Mesodermal cell (in vitro differentiated cells): Measurements from ENCODE around the gene RHO.

Experiments
- H3K27ac ChIP-seq: 2 replicates; pipeline ENCODE4 v1.7.0; 2013; ENCODE audit warnings: mild to moderate bottlenecking, low read depth, low read length, moderate library complexity; ENCODE audit not compliant: severe bottlenecking
- H3K36me3 ChIP-seq: 2 replicates; pipeline ENCODE4 v1.7.1; 2013; ENCODE audit warnings: mild to moderate bottlenecking, low read length, moderate library complexity; ENCODE audit not compliant: control insufficient read depth, insufficient read depth
- H3K4me1 ChIP-seq: one replicate; pipeline ENCODE4 v1.7.1; 2013; ENCODE audit warnings: mild to moderate bottlenecking, low read length; ENCODE audit not compliant: insufficient read depth, control insufficient read depth, poor library complexity, severe bottlenecking
- H3K4me3 ChIP-seq: 2 replicates; pipeline ENCODE4 v1.7.0; 2013; ENCODE audit warnings: low read length, control low read depth, mild to moderate bottlenecking; ENCODE audit not compliant: insufficient read depth, poor library complexity, severe bottlenecking; ENCODE audit errors: extremely low read depth
- H3K9me3 ChIP-seq: 2 replicates; pipeline ENCODE4 v1.7.1; 2013; ENCODE audit warnings: mild to moderate bottlenecking, low read length, moderate library complexity; ENCODE audit not compliant: control insufficient read depth
- WGBS, 2 experiments: methylation state at CpG; one replicate each; pipeline ENCODE4 v1.1.5; 2013; ENCODE audit warnings: missing lambda C conversion rate in 2 of 2; ENCODE audit not compliant: insufficient coverage in 2 of 2; 5-methylcytosine and 5-hydroxymethylcytosine counted together

RHO gene

DNA sequence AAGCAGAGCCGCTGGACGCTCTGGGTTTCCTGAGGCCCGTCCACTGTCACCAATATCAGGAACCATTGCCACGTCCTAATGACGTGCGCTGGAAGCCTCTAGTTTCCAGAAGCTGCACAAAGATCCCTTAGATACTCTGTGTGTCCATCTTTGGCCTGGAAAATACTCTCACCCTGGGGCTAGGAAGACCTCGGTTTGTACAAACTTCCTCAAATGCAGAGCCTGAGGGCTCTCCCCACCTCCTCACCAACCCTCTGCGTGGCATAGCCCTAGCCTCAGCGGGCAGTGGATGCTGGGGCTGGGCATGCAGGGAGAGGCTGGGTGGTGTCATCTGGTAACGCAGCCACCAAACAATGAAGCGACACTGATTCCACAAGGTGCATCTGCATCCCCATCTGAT lies 3.3 kb downstream of the RHO start:
- no peak overlapping the region for H3K27ac ChIP-seq
- peaks cover 18% of the 10 kb centered on the region for H3K4me1 ChIP-seq
- no peaks in the 10 kb centered on the region for H3K9me3 ChIP-seq
- no peak overlapping the region for H3K4me3 ChIP-seq
- no peaks in the 10 kb centered on the region for H3K36me3 ChIP-seq
- WGBS, 2 experiments: 94 to 97% methylated on average over 11 of the region's 11 CpGs

DNA sequence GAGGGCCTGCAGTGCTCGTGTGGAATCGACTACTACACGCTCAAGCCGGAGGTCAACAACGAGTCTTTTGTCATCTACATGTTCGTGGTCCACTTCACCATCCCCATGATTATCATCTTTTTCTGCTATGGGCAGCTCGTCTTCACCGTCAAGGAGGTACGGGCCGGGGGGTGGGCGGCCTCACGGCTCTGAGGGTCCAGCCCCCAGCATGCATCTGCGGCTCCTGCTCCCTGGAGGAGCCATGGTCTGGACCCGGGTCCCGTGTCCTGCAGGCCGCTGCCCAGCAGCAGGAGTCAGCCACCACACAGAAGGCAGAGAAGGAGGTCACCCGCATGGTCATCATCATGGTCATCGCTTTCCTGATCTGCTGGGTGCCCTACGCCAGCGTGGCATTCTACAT lies 3.8 kb downstream of the RHO start:
- WGBS, 2 experiments: 90 to 98% methylated on average over 13 to 17 of the region's 20 CpGs
- Histone ChIP-seq H3K27ac (no peak overlapping the region), H3K4me3 (no peak overlapping the region), H3K4me1 (peaks cover 18% of the 10 kb centered on the region), H3K9me3 (no peaks in the 10 kb centered on the region), H3K36me3 (no peaks in the 10 kb centered on the region)

DNA sequence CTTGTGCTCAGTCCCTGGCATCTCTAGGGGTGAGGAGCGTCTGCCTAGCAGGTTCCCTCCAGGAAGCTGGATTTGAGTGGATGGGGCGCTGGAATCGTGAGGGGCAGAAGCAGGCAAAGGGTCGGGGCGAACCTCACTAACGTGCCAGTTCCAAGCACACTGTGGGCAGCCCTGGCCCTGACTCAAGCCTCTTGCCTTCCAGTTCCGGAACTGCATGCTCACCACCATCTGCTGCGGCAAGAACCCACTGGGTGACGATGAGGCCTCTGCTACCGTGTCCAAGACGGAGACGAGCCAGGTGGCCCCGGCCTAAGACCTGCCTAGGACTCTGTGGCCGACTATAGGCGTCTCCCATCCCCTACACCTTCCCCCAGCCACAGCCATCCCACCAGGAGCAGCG lies 5.0 kb downstream of the RHO start:
- Histone ChIP-seq H3K36me3 (no peaks in the 10 kb centered on the region), H3K4me1 (peaks cover 18% of the 10 kb centered on the region), H3K27ac (no peak overlapping the region), H3K9me3 (no peaks in the 10 kb centered on the region), H3K4me3 (no peak overlapping the region)
- WGBS, 2 experiments: 95% methylated on average over 13 to 15 of the region's 16 CpGs

DNA sequence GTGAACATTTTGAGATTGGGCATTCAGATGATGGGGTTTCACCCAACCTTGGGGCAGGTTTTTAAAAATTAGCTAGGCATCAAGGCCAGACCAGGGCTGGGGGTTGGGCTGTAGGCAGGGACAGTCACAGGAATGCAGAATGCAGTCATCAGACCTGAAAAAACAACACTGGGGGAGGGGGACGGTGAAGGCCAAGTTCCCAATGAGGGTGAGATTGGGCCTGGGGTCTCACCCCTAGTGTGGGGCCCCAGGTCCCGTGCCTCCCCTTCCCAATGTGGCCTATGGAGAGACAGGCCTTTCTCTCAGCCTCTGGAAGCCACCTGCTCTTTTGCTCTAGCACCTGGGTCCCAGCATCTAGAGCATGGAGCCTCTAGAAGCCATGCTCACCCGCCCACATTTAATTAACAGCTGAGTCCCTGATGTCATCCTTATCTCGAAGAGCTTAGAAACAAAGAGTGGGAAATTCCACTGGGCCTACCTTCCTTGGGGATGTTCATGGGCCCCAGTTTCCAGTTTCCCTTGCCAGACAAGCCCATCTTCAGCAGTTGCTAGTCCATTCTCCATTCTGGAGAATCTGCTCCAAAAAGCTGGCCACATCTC lies 6.1 kb downstream of the RHO start:
- WGBS, 2 experiments: 45 to 63% methylated on average over 4 of the region's 4 CpGs
- Histone ChIP-seq H3K4me3 (no peak overlapping the region), H3K36me3 (no peaks in the 10 kb centered on the region), H3K4me1 (peaks cover 18% of the 10 kb centered on the region), H3K27ac (no peak overlapping the region), H3K9me3 (no peaks in the 10 kb centered on the region)

DNA sequence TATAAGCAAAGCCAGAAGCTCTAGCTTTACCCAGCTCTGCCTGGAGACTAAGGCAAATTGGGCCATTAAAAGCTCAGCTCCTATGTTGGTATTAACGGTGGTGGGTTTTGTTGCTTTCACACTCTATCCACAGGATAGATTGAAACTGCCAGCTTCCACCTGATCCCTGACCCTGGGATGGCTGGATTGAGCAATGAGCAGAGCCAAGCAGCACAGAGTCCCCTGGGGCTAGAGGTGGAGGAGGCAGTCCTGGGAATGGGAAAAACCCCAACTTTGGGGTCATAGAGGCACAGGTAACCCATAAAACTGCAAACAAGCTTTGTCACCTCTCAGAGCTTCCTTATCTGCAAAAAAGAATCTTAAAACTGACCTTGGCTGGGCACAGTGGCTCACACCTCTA lies 6.6 kb downstream of the RHO start:
- Histone ChIP-seq H3K27ac (no peak overlapping the region), H3K4me3 (no peak overlapping the region), H3K36me3 (no peaks in the 10 kb centered on the region), H3K4me1 (peaks cover 15% of the 10 kb centered on the region), H3K9me3 (no peaks in the 10 kb centered on the region)
- WGBS, 2 experiments: 80 to 83% methylated on average over 1 of the region's 1 CpG

DNA sequence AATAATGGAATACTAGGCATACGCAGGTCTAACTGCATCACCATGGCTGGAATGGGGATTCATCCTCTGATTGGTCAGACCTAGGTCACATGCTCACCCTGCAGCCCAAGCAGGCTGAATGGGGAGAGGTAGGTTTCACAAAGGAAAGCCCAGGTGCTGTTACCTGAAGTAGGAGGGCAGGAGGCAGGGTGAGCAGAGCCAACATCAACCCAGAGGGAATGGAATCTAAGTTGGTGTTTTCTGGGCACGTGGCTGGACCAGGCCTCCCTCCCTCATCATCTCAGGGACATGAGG lies 7.9 kb downstream of the RHO start:
- WGBS, 2 experiments: 90 to 100% methylated on average over 1 to 2 of the region's 2 CpGs
- no peaks in the 10 kb centered on the region for H3K36me3 ChIP-seq
- H3K9me3 ChIP-seq: no peaks in the 10 kb centered on the region
- no peak overlapping the region for H3K4me3 ChIP-seq
- peaks cover 9% of the 10 kb centered on the region for H3K4me1 ChIP-seq
- no peak overlapping the region for H3K27ac ChIP-seq

DNA sequence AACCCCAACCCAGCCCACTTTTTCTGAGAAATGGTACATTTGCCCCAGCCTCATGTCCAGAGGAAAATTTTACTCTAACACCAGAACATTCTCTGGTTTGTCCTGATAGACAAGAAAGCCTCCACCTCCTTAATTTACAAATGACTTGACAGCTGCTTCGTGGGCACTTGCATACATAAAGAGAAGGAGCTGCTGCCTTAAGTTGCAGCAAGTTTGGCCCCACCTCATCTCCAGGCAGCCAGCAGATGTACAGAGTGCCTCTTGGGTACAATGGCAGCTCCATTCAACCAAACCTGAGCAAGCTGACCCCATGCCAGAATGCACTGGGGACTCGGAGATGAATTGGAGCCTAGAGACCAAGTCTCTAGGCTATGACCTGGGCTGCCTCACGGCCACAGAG lies 8.4 kb downstream of the RHO start:
- 81 to 83% methylated on average over 3 of the region's 3 CpGs for WGBS, 2 experiments
- no peaks in the 10 kb centered on the region for H3K9me3 ChIP-seq
- H3K27ac ChIP-seq: no peak overlapping the region
- no peak overlapping the region for H3K4me3 ChIP-seq
- no peaks in the 10 kb centered on the region for H3K36me3 ChIP-seq
- H3K4me1 ChIP-seq: peaks cover 9% of the 10 kb centered on the region

DNA sequence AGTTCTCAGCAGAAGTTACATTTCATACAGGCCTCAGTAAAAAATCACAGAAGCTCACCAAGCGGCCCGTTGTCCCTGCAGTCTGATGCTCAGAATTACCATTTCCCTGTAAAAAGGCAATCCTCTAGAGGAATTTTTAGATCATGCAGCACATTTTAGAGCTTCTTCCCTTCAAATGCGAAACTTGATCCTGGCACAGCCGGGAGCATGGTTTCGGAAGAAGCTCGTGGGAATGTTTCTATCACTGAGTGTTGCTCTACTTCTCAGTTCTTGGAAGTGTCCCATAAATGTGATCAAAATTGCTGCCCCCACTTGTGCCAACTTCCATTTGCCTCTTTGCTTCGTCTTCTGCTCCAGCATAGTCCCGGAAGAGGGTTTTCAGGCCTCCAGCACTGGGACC lies 10.8 kb downstream of the RHO start:
- H3K27ac ChIP-seq: no peak overlapping the region
- WGBS, 2 experiments: 80 to 88% methylated on average over 7 to 8 of the region's 8 CpGs
- H3K4me1 ChIP-seq: peaks cover 7% of the 10 kb centered on the region
- no peaks in the 10 kb centered on the region for H3K36me3 ChIP-seq
- no peaks in the 10 kb centered on the region for H3K9me3 ChIP-seq
- H3K4me3 ChIP-seq: no peak overlapping the region

DNA sequence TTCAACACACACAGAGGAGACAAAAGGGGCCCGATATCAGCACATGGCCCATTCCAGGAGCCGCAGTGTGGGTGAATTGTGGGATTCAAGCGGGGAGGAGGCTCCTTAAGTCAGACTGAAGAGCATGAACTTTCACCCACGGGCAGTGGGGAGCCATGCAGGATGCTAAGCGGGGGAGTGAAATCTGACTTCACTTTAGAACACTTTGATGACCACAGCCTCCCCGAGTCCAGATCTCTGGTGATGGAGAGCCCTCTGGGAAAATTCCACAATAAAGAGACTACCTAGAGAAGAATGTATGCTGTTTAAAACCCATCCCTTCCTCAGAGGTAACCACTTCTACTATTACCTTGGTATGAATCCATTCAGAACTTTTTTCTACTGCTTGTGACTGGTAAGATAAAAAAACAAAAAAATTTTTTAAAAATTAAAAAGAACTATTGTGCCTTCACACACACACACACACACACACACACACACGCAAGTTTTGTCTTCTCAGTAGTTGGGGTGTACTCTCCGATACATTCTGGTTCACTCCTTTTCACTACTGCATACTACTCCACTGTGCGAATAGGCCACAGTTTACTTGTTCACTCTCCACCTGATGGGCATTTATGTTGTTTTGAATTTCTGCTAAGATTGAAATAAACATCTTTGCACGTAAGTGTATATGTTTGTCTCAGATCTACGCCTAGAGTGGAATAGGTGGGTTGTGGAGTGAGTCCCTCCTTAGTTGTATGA lies 12.5 kb downstream of the RHO start:
- no peaks in the 10 kb centered on the region for H3K36me3 ChIP-seq
- H3K9me3 ChIP-seq: no peaks in the 10 kb centered on the region
- H3K4me3 ChIP-seq: no peak overlapping the region
- no peak overlapping the region for H3K27ac ChIP-seq
- H3K4me1 ChIP-seq: no peaks in the 10 kb centered on the region
- WGBS, 2 experiments: 92 to 93% methylated on average over 6 to 7 of the region's 11 CpGs

DNA sequence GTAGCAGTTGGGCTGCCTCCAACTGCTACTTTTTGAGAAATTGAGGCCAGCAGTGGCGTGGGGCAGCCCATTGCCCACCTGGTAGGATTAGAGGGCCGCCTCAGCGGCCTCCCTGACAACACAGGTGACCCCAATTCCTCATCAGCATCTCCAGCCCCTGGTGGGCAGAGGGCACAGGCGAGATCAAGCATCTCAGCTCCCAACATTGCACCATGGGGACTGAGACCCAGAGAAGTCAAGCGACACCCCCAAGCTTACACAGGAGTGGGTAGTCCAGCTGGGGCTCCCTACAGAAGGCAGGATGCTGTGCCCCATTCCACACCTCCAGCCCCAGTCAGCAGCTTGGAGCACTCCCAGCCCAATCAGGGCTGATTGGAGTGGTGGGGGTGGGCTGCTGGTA lies 14.3 kb downstream of the RHO start:
- Histone ChIP-seq H3K27ac (no peak overlapping the region), H3K4me3 (no peak overlapping the region), H3K4me1 (no peaks in the 10 kb centered on the region), H3K36me3 (no peaks in the 10 kb centered on the region), H3K9me3 (no peaks in the 10 kb centered on the region)
- 88 to 90% methylated on average over 4 of the region's 5 CpGs for WGBS, 2 experiments

DNA sequence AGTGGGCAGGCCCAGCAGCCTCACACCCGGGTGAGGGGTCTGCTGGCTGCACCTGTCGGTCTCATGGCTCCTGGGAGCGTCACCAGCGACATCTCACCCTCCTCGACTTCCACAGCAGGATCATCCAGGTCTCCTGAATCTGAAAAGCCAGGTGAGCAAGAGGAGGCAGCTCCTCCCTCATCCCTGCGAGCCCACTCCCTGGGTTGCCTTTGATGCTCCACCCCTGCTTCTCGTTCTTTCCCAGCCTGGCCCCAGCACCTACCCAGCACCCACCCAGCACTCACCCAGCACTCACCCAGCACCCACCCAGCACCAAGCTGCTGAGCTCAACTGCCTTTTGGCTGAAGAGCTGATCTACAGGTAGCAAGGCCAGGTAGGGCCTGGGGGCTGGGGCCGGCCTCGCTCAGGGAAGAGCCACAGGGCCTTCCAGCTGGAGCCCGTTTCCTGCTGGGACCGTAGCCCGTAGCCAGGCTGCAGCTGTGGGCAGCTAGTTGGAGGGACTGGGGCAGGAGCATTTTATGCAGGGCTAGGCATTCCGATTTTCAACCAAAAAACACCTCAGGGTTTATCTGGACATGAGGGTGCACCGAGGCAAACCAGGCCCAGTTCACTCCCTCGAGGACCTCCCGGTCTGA lies 14.8 kb downstream of the RHO start, which contains the start of gene H1-8:
Gene H1-8 (plus strand): TSS at position 20 of the 635 bp plus-strand sequence. CDS start 44 bp downstream, at position 64.
- WGBS, 2 experiments: 89 to 91% methylated on average over 12 to 15 of the region's 16 CpGs
- Histone ChIP-seq H3K4me3 (no peak within 1 kb of the TSS), H3K9me3 (no peaks in the 10 kb centered on the region), H3K27ac (no peak within 1 kb of the TSS), H3K4me1 (no peaks in the 10 kb centered on the region), H3K36me3 (no peaks in the 10 kb centered on the region)
